T-cell (primary cell): ENCODE results near the gene OR10G7. TPM values are rescaled to one million over a fixed set of nuclear protein-coding genes. Genes with fewer than 3 reads are reported as not detected.
A peak's percentile ranks its signal among the peaks of the same experiment; 100 is the strongest.

Source experiments
- ATAC-seq, 4 experiments: fragments of 200-7000 bp in 3 of 4; fragments of 150-1000 bp in 1 of 4; cut with Tn5 transposase; replicated peaks in 1 of 4; 1 replicate in 3 of 4; 2 replicates in 1 of 4; pipeline ENCODE4 v1.10.0; 2021; ENCODE audit warnings: moderate library complexity in 3 of 4, mild to moderate bottlenecking in 2 of 4, moderate number of reproducible peaks in 1 of 4
- CTCF ChIA-PET, 2 donors: fragments of 300-600 bp; sonication (Branson Sonifier 250); formaldehyde crosslinking; loops; one replicate each; lab custom pipeline; 2022; ENCODE audit warnings: antibody characterized with exemption in 2 of 2; lab: Charles Lee
- POLR2A ChIA-PET, 2 donors: fragments of 300-600 bp; sonication (Branson Sonifier 250); formaldehyde crosslinking; loops; one replicate each; lab custom pipeline; 2022; ENCODE audit warnings: antibody characterized with exemption in 2 of 2; lab: Charles Lee
- DNase-seq, 35 experiments: peaks; one replicate each; pipeline versions ENCODE4 v3.0.0 to v3.0.0-alpha.2; 2013 to 2023
- H3K27ac ChIP-seq: one replicate; pipeline ENCODE4 v1.5.1; 2013; ENCODE audit warnings: low read length
- H3K27me3 ChIP-seq, 2 experiments: replicated peaks in 1 of 2; 1 replicate in 1 of 2; 2 replicates in 1 of 2; pipeline versions ENCODE4 v1.6.1 to v1.7.0; 2013; ENCODE audit warnings: low read length in 1 of 2, mixed read lengths in 1 of 2; ENCODE audit not compliant: control insufficient read depth in 2 of 2, insufficient read depth in 2 of 2; ENCODE audit errors: extremely low read depth in 1 of 2
- H3K36me3 ChIP-seq, 2 donors: 1 replicate in 1 of 2; 2 replicates in 1 of 2; pipeline versions ENCODE4 v1.6.1 to v1.7.0; 2013; ENCODE audit warnings: low read length in 1 of 2; ENCODE audit not compliant: control insufficient read depth in 2 of 2, insufficient read depth in 1 of 2; ENCODE audit errors: extremely low read depth in 1 of 2
- H3K4me1 ChIP-seq, 2 experiments: 1 replicate in 1 of 2; 2 replicates in 1 of 2; pipeline versions ENCODE4 v1.6.1 to v1.7.0; 2013; ENCODE audit warnings: low read length in 2 of 2, mixed read lengths in 1 of 2; ENCODE audit not compliant: insufficient read depth in 2 of 2, control insufficient read depth in 1 of 2; ENCODE audit errors: extremely low read depth in 1 of 2
- H3K4me3 ChIP-seq, 2 donors: 1 replicate in 1 of 2; 2 replicates in 1 of 2; pipeline versions ENCODE4 v1.5.1 to v1.7.0; 2013; ENCODE audit warnings: mild to moderate bottlenecking in 2 of 2, low read length in 1 of 2, moderate library complexity in 1 of 2; ENCODE audit not compliant: control insufficient read depth in 1 of 2; ENCODE audit errors: extremely low read depth in 1 of 2
- H3K9me3 ChIP-seq: 2 replicates; pipeline ENCODE4 v1.7.0; 2013
- H3K27ac Mint-ChIP-seq, 2 donors: one replicate each; pipeline ENCODE4 v1.8.0; 2020 to 2021; ENCODE audit warnings: mild to moderate bottlenecking in 2 of 2, mixed read lengths in 2 of 2
- H3K27me3 Mint-ChIP-seq, 2 donors: one replicate each; pipeline ENCODE4 v1.8.0; 2021 to 2022; ENCODE audit warnings: mixed read lengths in 2 of 2
- H3K36me3 Mint-ChIP-seq: one replicate; pipeline ENCODE4 v1.8.0; 2021; ENCODE audit warnings: mixed read lengths
- H3K4me1 Mint-ChIP-seq, 3 donors: one replicate each; pipeline ENCODE4 v1.8.0; 2020 to 2022; ENCODE audit warnings: mixed read lengths in 3 of 3, mild to moderate bottlenecking in 1 of 3
- H3K4me3 Mint-ChIP-seq, 3 donors: one replicate each; pipeline ENCODE4 v1.8.0; 2020 to 2022; ENCODE audit warnings: mild to moderate bottlenecking in 3 of 3, mixed read lengths in 3 of 3, moderate library complexity in 3 of 3
- H3K9me3 Mint-ChIP-seq, 3 donors: one replicate each; pipeline ENCODE4 v1.8.0; 2020 to 2022; ENCODE audit warnings: mixed read lengths in 3 of 3
- WGBS: methylation state at CpG from one replicate; pipeline ENCODE4 v1.1.5; 2013; ENCODE audit warnings: missing lambda C conversion rate; ENCODE audit not compliant: insufficient coverage; 5-methylcytosine and 5-hydroxymethylcytosine counted together
- total RNA-seq, 35 experiments: library from RNA in 6 of 35; stranded (reverse) in 6 of 35; fragments of 120-200 nt in 1 of 35; gene quantifications; one replicate each; pipeline versions ENCODE4 v1.2.1 to v1.2.4 and lab custom pipeline; 2013 to 2026

Gene OR10G7
- total RNA-seq, 5 donors from 2014 or later (not counting 1 experiment from before 2014, with no cell fraction given) = not detected

DNA sequence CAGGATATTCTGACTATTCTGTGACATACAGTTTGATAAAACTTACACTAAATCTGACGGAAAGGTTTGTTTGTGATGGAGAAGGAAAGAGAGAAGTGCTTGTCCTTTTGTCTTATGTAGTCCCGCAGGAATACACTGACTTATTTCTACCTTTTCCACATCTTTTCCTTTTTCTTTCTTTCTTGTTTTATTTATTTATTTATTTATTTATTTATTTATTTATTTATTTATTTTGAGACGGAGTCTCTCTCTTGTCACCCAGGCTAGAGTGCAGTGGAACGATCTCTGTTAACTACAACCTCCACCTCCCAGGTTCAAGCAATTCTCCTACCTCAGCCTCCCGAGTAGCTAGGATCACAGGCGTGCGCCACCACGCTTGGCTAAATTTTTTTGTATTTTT is 31.0 kb upstream of the OR10G7 start:
- ATAC-seq (no peak), DNase-seq (no peak)
- ChIA-PET POLR2A (no interaction called here), CTCF (interaction anchor here (0.6 to 1.5 kb wide), 10 partner anchors 9 to 758 kb away, joined by 3 to 14 read pairs (median 3); partner anchors contain the start of gene VWA5A (in 1 of the 2))
- Histone ChIP-seq H3K27me3 (peaks cover 0 to 35% of the 10 kb centered on the region in 2 experiments), H3K4me3 (no peak overlapping the region), H3K36me3 (no peaks in the 10 kb centered on the region), H3K4me1 (peaks cover 0 to 13% of the 10 kb centered on the region in 2 experiments), H3K27ac (no peak overlapping the region), H3K9me3 (no peaks in the 10 kb centered on the region)
- peaks cover 40 to 63% of the 10 kb centered on the region in 2 donors for H3K27me3 Mint-ChIP-seq
- peaks cover 0 to 18% (median 15%) of the 10 kb centered on the region in 3 donors for H3K4me1 Mint-ChIP-seq
- no peaks in the 10 kb centered on the region for H3K36me3 Mint-ChIP-seq
- H3K9me3 Mint-ChIP-seq = no peaks in the 10 kb centered on the region
- no CpG with 5 or more reads among the region's 8 CpGs for WGBS
- no peak overlapping the region for H3K4me3 Mint-ChIP-seq
- no peak overlapping the region for H3K27ac Mint-ChIP-seq

DNA sequence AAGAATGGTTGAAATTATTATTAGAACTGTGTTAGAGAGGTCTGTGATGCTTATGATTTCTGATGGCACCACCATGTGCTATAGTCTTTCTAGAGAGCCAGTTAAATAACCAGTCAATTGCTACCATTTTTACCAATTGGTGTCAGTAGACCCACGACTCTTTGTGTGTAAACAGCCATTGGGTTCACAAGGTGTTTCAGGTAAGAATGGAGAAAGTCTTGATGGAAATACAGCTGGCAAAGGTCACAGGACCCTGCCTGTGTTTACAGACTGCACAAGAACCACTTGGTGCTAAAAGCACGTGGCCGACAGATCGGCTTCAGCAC is 30.5 kb upstream of the OR10G7 start:
- CTCF ChIA-PET = interaction anchor here (0.6 to 1.5 kb wide), 13 partner anchors 8 to 759 kb away, joined by 3 to 14 read pairs (median 3); partner anchors contain the start of gene VWA5A (in 1 of the 2)
- POLR2A ChIA-PET = no interaction called here

DNA sequence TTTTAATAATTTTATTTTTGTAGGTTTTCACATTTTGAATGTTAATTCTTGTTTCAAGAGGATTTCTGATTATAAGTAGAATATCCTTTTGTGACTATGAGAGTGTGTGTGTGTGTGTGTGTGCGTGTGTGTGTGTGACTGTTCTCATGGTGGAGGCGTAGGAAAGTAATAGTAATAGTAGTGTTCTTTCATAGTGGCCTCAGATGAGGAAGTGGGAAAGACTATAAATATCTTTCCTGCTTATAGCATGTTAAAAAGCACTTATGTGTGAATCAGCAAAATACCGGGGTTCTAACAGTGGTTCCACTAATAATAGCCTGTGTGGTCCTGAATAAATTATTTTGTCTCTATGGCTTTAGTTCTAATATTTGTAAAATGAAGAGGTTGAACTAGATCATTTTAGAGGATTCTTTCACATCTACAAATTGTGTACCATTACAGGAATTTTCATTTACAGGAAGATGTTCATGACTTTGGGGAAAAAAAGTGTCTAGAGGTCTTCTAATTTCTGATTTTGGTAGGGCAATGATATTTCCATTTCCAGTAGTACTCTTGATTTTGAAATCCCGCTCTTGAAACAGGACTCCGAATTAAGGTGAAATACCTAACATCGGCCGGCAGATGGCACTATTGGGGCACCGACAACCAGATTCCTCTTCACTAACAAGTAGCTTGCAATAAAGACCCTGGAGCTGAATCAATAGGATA is 29.9 kb upstream of the OR10G7 start:
- ATAC-seq (peak in 1 of 4 experiments; percentile 35), DNase-seq (peak in 33 of 35 experiments; percentile 17 to 77 (median 47))
- Histone ChIP-seq H3K4me1 (peaks cover 0 to 9% of the 10 kb centered on the region in 2 experiments), H3K4me3 (no peak overlapping the region), H3K27me3 (peaks cover 0 to 30% of the 10 kb centered on the region in 2 experiments), H3K36me3 (no peaks in the 10 kb centered on the region), H3K27ac (no peak overlapping the region), H3K9me3 (no peaks in the 10 kb centered on the region)
- Mint-ChIP-seq H3K27me3 (peaks cover 42 to 63% of the 10 kb centered on the region in 2 donors), H3K27ac (no peak overlapping the region), H3K36me3 (no peaks in the 10 kb centered on the region), H3K4me3 (no peak overlapping the region), H3K9me3 (no peaks in the 10 kb centered on the region), H3K4me1 (peaks cover 0 to 11% (median 7%) of the 10 kb centered on the region in 3 donors)
- 0% methylated on average over 2 of the region's 8 CpGs for WGBS
- ChIA-PET POLR2A (no interaction called here), CTCF (interaction anchor here (0.6 to 1.5 kb wide), 11 partner anchors 8 to 514 kb away, joined by 3 to 14 read pairs (median 3); partner anchors contain the start of gene VWA5A (in 1 of the 2))

More for the DNA sequence above, 30.5 kb upstream of the OR10G7 start:
- no peaks in the 10 kb centered on the region for H3K9me3 Mint-ChIP-seq
- Histone ChIP-seq H3K27me3 (peaks cover 0 to 35% of the 10 kb centered on the region in 2 experiments), H3K4me1 (peaks cover 0 to 13% of the 10 kb centered on the region in 2 experiments), H3K4me3 (no peak overlapping the region), H3K9me3 (no peaks in the 10 kb centered on the region), H3K36me3 (no peaks in the 10 kb centered on the region), H3K27ac (no peak overlapping the region)
- no peaks in the 10 kb centered on the region for H3K36me3 Mint-ChIP-seq
- DNase-seq (no peak), ATAC-seq (no peak)
- no peak overlapping the region for H3K4me3 Mint-ChIP-seq
- WGBS = no CpG with 5 or more reads among the region's 4 CpGs
- H3K27me3 Mint-ChIP-seq = peaks cover 39 to 63% of the 10 kb centered on the region in 2 donors
- H3K4me1 Mint-ChIP-seq = peaks cover 0 to 15% (median 12%) of the 10 kb centered on the region in 3 donors
- H3K27ac Mint-ChIP-seq = no peak overlapping the region

DNA sequence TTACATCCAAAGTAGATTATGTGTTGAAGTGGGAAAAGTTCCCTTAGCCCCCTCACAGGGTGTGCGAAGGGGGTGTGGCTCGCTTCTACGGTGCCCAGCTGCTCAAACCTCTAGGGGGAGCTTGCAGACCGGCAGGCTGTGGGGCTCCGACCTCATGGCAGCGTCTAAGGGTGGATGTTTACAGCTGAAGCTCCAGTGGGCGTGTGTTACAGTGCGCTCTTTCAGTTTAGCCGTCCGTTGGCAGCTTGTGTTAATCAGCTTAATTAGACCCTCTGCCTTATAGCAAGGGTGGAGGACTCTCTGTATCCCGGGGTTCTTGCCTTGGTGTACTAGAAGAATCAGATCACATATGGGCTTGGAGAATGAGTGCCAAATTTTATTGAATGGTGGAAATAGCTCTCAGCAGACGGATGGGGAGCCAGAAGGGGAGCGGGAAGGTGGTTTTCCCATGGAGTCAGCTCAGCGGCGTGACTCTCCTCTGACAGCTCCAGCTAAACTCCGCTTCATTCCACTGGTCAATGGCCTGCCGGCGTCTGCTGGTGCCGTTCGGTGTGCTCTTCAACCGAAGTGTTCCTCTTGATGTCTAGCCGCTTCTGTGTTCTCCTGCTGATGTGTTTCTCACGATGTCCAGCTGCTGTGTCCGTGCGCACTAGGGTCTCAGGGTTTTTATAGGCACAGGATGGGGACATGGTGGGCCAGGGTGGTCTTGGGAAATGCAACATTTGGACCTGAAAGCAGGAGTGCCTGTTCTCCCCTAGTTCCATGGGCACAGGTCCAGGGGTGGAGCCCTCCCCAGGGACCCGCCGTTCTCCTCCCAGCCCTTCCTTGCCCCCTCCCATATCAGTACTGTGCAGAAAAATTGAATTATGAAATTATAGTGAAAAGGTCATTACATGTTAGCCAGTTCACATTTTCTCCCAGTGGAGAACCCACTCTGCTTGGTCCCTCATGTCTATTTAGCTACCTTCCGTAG is 28.6 kb upstream of the OR10G7 start:
- Histone ChIP-seq H3K4me3 (no peak overlapping the region), H3K9me3 (no peaks in the 10 kb centered on the region), H3K27ac (no peak overlapping the region), H3K4me1 (peaks cover 0 to 3% of the 10 kb centered on the region in 2 experiments), H3K27me3 (peaks cover 0 to 17% of the 10 kb centered on the region in 2 experiments), H3K36me3 (no peaks in the 10 kb centered on the region)
- H3K27me3 Mint-ChIP-seq = peaks cover 45 to 55% of the 10 kb centered on the region in 2 donors
- H3K4me3 Mint-ChIP-seq = no peak overlapping the region
- peak in 22 of 35 experiments; percentile 6 to 48 (median 19) for DNase-seq
- H3K9me3 Mint-ChIP-seq = no peaks in the 10 kb centered on the region
- H3K27ac Mint-ChIP-seq = peak overlapping the region in 1 of 2 donors; percentile 44
- ChIA-PET POLR2A (no interaction called here), CTCF (interaction anchor here (0.7 to 1.1 kb wide), 4 partner anchors 51 to 520 kb away, joined by 3 read pairs; no protein-coding TSS in a partner anchor)
- peaks cover 0 to 10% (median 7%) of the 10 kb centered on the region in 3 donors for H3K4me1 Mint-ChIP-seq
- ATAC-seq = peak; percentile 68 to 82 (median 68)
- 60% methylated on average over 25 of the region's 28 CpGs for WGBS
- H3K36me3 Mint-ChIP-seq = no peaks in the 10 kb centered on the region

DNA sequence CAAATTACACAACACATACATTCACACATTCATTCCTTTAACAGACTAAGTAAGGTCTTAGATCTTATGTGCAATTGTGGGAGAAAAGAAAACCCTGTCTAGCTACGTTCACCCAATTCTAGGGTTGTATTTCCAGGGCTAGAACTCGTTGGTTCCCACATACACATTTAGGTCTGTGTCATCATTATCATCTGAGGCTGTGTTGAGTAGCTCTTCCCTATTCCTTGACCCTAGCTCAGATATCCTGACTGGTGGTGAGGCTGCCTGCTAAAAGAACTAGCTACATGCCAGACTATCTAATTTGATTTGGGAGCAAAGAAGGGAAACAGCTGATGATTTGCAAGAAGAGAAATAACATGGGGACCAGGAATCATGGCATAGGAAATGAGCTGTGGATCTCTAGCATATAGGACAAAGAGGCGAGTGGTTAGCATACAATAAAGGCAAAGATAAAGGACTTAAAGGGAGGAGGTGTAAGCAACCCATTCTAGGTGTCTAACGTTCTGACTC is 27.5 kb upstream of the OR10G7 start:
- no peaks in the 10 kb centered on the region for H3K9me3 ChIP-seq
- Mint-ChIP-seq H3K9me3 (no peaks in the 10 kb centered on the region), H3K27me3 (peaks cover 45 to 52% of the 10 kb centered on the region in 2 donors), H3K4me3 (no peak overlapping the region), H3K4me1 (peaks cover 0 to 10% (median 7%) of the 10 kb centered on the region in 3 donors), H3K36me3 (no peaks in the 10 kb centered on the region), H3K27ac (no peak overlapping the region)
- DNase-seq (no peak), ATAC-seq (no peak)
- H3K4me3 ChIP-seq = no peak overlapping the region
- ChIA-PET POLR2A (no interaction called here), CTCF (interaction anchor here (0.7 to 1.8 kb wide), 3 partner anchors 52 to 126 kb away, joined by 3 to 4 read pairs (median 3); no protein-coding TSS in a partner anchor)
- peaks cover 0 to 16% of the 10 kb centered on the region in 2 experiments for H3K27me3 ChIP-seq
- H3K4me1 ChIP-seq = peaks cover 0 to 3% of the 10 kb centered on the region in 2 experiments
- no peaks in the 10 kb centered on the region for H3K36me3 ChIP-seq
- WGBS = no CpG with 5 or more reads among the region's 4 CpGs
- no peak overlapping the region for H3K27ac ChIP-seq
